ENCODE measurements around the gene FILIP1L.

Gene FILIP1L

GRCh38 chr3:100040451-100041225, 73.7 kb downstream of the FILIP1L start:
- DNase-seq = no peak

GRCh38 chr3:100039075-100039474, 75.2 kb downstream of the FILIP1L start:
- DNase-seq = no peak

DNA sequence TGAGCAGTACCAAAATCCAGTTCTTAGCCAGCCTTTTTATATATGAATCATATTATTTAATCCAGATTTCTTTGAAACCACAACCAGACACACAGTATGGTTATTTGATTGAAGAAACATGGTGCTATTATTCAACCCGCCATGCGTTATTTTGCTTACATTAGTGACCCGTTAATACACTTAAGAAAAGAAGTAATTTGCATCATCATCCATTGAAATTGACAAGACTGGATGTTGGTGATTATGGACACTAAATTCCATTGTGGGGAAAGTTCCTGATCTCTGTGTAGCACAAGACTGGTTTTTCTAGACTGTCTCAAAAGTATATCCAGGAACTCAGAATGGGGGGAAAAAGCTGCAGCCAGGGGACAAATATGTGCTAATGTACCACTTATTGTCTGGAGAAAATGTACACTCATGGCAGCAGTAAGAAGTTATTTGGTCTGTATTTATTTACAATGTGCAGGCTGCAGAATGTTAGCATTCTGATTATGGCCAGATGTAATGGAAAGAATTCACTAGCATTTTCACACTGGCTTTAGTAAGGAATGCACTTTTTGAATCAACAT, 80.3 kb downstream of the FILIP1L start:
- DNase-seq = no peak

DNA sequence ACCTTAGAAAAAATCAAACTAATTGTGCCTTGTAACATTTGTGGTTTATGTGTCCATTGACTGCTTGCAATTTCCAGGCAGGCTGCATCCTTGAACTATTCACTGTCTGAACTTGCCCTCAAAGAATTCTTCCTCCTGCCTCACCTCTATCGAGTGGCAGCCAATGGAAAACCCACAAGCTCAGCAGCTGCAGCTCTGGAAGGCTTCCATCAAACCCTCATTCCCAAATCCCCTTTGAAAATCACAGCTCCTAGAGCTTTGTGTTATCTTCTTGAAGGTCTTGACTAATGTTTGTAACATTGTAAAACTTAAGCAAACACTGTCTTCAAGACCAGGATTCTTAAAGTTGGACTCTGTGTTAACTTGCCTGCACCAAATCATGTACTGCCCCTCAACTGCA, 81.1 kb downstream of the FILIP1L start:
- no peak for DNase-seq

DNA sequence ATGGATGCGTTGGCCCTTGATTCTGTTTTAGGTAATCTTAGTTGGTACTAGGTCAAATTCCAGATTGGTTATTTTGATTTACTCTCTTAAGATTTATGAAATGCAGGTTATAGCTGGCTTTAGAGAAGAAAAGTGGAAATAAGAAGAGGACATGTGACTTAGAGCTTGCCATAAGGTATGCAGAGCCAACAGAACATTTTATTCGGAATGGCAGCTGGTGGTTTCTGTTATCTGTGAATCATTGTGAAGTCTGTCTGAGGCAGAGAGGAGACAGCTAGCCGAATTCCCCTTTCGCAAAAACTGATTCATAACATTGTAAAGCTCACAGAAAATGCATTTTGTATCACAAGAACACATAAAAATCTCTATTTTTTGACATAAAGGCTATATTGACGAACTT, 82.1 kb downstream of the FILIP1L start:
- DNase-seq = no peak

DNA sequence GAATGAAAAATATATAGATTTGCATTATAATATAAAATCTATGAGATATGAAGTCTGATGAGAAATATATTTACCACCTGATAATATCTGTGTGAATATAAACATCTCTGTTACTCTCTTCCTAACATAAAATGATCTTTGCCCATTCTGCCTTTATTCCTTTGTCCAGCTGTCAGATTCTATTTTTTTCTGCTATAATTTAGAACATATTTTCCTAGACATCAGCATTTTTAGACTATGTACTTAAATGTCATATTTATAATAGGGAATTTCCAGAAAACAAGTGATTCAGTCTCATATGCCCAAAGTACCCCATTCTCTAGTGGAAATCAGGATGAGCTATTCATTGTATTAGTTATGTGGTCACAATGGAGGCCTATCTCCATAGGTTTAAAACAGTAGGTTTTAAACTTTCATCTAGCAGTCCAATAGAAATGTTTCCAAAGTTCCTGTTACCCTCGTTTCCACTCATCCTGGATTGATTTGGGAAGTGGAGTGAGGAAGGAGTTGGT, 83.3 kb downstream of the FILIP1L start:
- no peak for DNase-seq

- DNase-seq = no peak
These were observed 84.0 kb downstream of the FILIP1L start for GRCh38 chr3:100030346-100030745.

DNA sequence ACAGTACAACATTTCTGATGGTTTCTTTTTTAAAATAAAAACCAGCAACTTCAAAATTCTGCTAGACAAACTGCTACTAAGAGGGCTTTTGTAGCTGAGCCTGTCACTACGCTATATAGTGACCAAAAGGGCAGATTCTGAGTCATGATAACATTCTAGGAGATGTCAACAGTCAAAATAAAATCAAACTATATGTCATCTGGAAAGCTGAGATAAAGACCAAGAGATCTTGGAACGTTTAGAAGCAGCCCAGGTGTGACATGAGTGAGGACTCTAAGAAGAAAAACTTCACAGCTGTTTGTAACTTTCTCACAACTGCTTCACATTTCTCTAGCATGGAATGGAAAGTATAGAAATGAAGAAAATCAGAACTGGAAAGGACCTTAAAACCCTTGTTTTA, 84.6 kb downstream of the FILIP1L start:
- DNase-seq = no peak

DNA sequence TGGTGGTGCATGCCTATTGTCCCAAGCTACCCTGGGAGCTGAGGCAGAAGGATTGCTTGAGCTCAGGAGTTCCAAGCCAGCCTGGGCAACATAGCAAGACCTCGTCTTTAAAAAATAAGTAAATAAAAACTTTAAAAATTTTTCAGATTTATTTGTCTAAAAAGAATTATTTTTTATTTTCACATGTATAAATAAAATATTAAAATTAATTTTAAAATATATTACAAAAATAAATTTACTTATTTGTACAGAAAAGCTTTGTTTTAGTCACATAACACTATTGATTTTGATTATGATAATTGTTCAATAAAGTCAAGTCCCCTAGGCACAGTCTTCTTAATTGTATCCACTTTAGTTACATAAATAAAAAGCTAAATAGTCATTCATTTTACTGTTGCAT, 85.2 kb downstream of the FILIP1L start:
- no peak for DNase-seq

DNA sequence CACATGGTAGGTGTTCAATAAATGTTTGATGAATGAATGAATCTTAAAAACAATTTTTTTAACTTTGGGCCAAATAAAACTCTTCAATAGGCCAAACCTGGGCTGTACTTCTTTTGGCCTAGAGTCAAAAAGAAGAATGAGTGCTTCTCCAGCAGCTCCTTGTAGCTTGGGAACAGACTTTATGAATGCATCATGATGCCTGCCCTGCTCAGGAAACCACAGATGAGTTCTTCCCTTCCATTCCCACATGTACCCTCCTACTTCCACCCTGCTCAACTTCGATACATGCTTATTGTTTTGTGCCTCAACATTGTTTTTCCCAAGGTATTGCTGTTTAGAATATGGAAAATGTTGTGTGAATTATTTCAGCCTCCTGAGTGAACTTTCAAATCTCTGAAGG, 87.0 kb downstream of the FILIP1L start:
- DNase-seq = no peak

GRCh38 chr3:100024520-100025303, 89.6 kb downstream of the FILIP1L start:
- DNase-seq = no peak

DNA sequence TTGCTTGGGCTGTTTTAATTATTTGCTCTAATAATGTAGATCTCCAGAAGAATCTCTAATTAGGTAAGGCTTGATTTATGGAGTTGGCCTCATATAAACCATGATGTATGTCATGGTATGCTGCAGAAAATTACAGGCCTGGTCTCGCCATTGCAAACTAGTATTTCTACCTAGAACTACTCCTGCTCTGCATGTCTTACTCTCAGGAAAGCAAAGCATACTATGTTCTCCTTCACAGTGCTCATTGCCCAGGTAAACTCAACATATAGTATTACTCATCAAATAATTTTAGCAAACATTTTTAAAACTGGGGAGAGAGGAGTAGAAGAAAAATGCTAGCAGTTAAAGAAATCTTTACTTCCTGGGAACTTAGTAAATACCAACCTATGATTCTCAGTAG, 90.7 kb downstream of the FILIP1L start:
- no peak for DNase-seq

DNA sequence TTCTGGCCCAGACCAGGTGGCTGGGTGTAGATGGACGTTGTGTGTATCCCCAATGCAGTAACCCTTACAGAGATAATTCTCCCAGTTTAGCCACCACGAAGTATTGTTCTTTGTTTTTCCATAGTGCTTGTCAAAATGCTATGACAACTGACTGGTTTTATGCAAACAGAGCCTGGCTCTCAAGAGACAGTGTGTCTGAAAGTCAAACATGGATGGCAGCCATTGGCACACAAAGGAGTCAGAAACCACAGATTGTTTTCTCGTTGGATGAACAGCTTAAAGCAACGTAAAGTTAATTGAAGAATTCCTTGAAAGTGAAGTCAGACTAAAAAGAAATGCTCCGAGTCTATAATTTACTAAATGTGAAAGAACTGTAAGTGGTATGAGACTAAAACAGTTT, 91.2 kb downstream of the FILIP1L start:
- no peak for DNase-seq

GRCh38 chr3:100022506-100022905, 91.8 kb downstream of the FILIP1L start:
- DNase-seq = no peak

GRCh38 chr3:100020876-100021644, 93.2 kb downstream of the FILIP1L start:
- no peak for DNase-seq

GRCh38 chr3:100019719-100020118, 94.6 kb downstream of the FILIP1L start:
- no peak for DNase-seq

DNA sequence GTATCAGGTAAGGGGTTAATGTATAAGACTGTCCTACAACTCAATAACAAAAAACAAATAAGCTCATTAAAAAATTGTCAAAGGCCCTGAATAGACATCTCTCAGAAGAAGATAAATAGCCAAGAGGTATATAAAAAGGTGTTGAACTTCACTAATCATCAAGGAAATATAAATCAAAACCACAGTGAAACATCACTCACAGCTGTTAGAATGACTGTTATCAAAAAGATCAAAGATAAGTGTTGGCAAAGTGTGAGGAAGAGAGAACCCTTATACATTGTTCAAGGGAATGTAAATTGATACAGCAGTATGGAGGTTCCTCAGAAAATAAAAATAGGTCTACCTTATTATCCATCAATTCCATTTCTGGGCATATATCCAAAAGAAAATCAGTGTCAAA, 95.5 kb downstream of the FILIP1L start:
- no peak for DNase-seq

GRCh38 chr3:100010087-100010417, 104.2 kb downstream of the FILIP1L start:
- no peak for DNase-seq

DNA sequence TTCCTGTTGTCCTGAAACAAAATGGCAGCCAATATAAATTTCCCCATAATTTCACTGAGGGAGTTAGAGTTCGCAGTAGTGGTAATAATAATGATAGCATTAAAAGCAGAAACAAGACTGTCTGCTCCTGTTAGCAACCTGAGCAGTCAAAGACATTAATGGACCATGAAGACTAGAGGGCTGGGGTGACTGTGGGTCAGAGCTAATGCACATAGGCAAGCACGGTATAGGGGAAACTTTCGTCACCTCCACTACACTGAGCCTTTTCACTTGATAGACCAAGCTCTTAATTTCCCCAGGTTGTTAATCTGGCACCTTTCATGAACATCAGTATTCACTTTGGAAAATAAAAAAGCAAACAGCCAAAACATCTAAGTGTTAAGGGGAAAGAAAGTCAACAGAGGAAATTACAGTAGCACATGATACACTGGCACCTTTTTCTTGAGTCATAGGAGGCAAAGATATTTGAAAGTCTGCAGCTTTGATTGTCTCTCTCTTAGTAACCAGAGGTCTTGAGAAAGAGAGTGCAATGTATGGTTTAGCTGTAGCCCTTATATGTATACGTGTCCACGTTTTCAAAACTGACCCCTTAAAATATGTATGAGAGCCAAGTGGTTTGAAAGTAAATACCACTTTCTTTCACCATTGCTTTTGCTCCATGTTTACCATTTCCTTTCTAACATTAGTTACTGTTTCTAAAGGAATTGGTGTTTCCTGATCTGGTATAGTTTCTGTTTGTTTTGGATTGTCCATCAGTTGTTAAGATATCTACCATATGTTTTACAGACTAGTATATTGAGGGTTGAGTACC, 104.8 kb downstream of the FILIP1L start:
- no peak for DNase-seq

DNA sequence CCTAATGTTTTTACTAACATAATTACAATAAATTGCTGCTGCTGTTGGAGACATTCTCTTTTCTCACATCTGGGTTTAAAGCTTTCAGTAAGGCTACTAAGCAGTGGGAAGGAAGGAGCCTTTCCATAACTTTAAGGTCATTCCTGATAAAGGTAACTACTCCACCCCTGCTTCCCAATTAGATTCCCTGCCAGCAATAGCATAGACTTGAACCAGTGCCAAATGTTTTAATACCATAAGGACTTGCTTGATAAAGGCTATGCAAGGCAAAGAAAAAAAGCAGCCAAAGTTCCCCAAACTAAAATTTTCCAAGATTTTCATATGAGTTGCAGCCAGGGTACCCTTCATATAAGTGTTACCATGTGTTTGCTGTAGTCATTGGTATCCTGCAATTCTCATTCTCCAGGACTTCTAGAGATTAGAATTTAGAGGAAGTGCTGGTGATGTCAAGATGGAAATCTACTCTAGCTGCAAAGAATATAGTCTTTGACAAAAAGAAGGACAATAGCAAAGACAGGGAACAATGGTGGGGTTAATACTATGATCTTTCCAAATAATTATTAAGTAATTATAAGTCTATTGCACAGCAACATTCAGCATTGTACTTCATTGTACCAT, 106.1 kb downstream of the FILIP1L start:
- no peak for DNase-seq

- no peak for DNase-seq
These were observed 107.0 kb downstream of the FILIP1L start for GRCh38 chr3:100007313-100007712.
